GM06990 (cell line): ENCODE data around the gene DLG2.

Experiments
- DNase-seq: peaks from one replicate; pipeline ENCODE4 v3.0.0-alpha.2; 2011; ENCODE audit not compliant: insufficient read length; ENCODE audit errors: extremely low read depth
- H3K27me3 ChIP-seq: replicated peaks from 2 replicates; pipeline ENCODE4 v1.6.0; 2011; ENCODE audit warnings: low read length; ENCODE audit not compliant: control insufficient read depth, insufficient read depth
- H3K36me3 ChIP-seq: 2 replicates; pipeline ENCODE4 v1.5.1; 2011; ENCODE audit warnings: low read length; ENCODE audit not compliant: control insufficient read depth, insufficient read depth
- H3K4me3 ChIP-seq: replicated peaks from 2 replicates; pipeline ENCODE4 v1.5.1; 2011; ENCODE audit warnings: low read depth, mild to moderate bottlenecking, control low read depth, low read length
- CTCF ChIP-seq: IDR thresholded peaks from 2 replicates; pipeline ENCODE4 v1.5.1; 2011; ENCODE audit warnings: low read length, control low read depth, mild to moderate bottlenecking, inconsistent platforms; ENCODE audit not compliant: insufficient read depth, poor library complexity, severe bottlenecking

The DLG2 gene

GRCh38 chr11:83768489-83768888 lies 1858.7 kb downstream of the DLG2 start:
- TF ChIP-seq CTCF = no peak
- Histone ChIP-seq H3K36me3 (no peaks in the 10 kb centered on the region), H3K27me3 (no peaks in the 10 kb centered on the region; the same call in 1 of the 2 replicates), H3K4me3 (no peak overlapping the region)
- no peak for DNase-seq

- DNase-seq = no peak
- TF ChIP-seq CTCF = no peak
- no peaks in the 10 kb centered on the region; the same call in 1 of the 2 replicates for H3K27me3 ChIP-seq
- no peaks in the 10 kb centered on the region for H3K36me3 ChIP-seq
- no peak overlapping the region for H3K4me3 ChIP-seq
Measured at GRCh38 chr11:83766932-83767331, 1860.2 kb downstream of the DLG2 start.

- H3K4me3 ChIP-seq = no peak overlapping the region
- no peaks in the 10 kb centered on the region for H3K36me3 ChIP-seq
- no peak for TF ChIP-seq CTCF
- no peak for DNase-seq
- no peaks in the 10 kb centered on the region; the same call in 1 of the 2 replicates for H3K27me3 ChIP-seq
Measured at GRCh38 chr11:83764643-83765042, 1862.5 kb downstream of the DLG2 start.

- Histone ChIP-seq H3K36me3 (no peaks in the 10 kb centered on the region), H3K27me3 (no peaks in the 10 kb centered on the region), H3K4me3 (no peak overlapping the region)
- TF ChIP-seq CTCF = no peak
- no peak for DNase-seq
Measured at GRCh38 chr11:83760932-83761331, 1866.2 kb downstream of the DLG2 start.

GRCh38 chr11:83759148-83759547 lies 1868.0 kb downstream of the DLG2 start:
- H3K36me3 ChIP-seq = no peaks in the 10 kb centered on the region
- no peaks in the 10 kb centered on the region for H3K27me3 ChIP-seq
- no peak for DNase-seq
- H3K4me3 ChIP-seq = no peak overlapping the region
- TF ChIP-seq CTCF = no peak

GRCh38 chr11:83751041-83751440 lies 1876.1 kb downstream of the DLG2 start:
- H3K4me3 ChIP-seq = no peak overlapping the region

More at GRCh38 chr11:83751041-83751440, 1876.1 kb downstream of the DLG2 start:
- no peak for TF ChIP-seq CTCF
- Histone ChIP-seq H3K27me3 (no peaks in the 10 kb centered on the region), H3K36me3 (no peaks in the 10 kb centered on the region)
- no peak for DNase-seq
